Measurements from ENCODE around the gene DLG4. TPM values are rescaled to one million over a fixed set of nuclear protein-coding genes. Genes with fewer than 3 reads are reported as not detected.

Gene DLG4
- total and polyA plus RNA-seq, 2 donors (not counting 3 experiments of a cell fraction or from before 2014, with no cell fraction given) = 14.9 to 34.6 TPM

DNA sequence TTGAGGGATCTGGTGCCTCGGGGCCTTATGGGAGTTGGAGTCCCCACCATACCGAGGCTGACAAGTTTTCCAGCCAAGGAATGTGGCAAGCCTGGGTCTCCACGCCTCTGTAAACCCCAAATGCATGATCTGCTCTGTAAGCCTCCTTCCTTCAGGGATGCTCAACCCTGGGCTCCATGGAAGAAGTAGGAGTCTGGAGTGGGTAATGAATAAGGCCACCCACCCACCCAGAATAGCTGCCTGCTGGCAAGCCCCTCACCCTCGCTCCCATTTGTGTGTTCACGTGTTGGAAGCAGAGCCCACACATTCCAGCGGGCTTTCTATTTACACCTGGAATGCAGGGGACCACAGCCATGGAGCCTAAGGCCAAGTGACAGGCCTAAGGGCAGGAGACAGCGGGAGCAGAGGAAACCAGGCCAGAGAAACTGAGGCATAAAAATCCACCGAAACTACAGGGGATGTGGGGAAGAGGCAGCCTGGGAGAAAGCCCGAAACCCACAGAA, 4.4 kb downstream of the DLG4 start:
- Histone ChIP-seq H3K4me2 (ENCODE audit: insufficient read depth, low read length) (peak overlapping the region; percentile 50), H3K27me3 (ENCODE audit: control insufficient read depth in 2 of 2, insufficient read depth in 2 of 2, low read length in 2 of 2) (no peaks in the 10 kb centered on the region), H3K79me2 (ENCODE audit: control insufficient read depth, insufficient read depth, low read length) (peaks cover 20% of the 10 kb centered on the region), H2AFZ (ENCODE audit: low read depth, low read length) (no peak overlapping the region), H3K9me1 (replicated peaks; ENCODE audit: control insufficient read depth, extremely low read depth, insufficient read depth, low read length) (no peaks in the 10 kb centered on the region), H3K9ac (replicated peaks; ENCODE audit: extremely low read depth, insufficient read depth, low read length) (no peak overlapping the region), H3K4me1 (ENCODE audit: control insufficient read depth, extremely low read depth, insufficient read depth, low read length) (peaks cover 34% of the 10 kb centered on the region), H3K36me3 (ENCODE audit: control insufficient read depth in 2 of 2, extremely low read depth in 1 of 2, insufficient read depth in 2 of 2, low read length in 2 of 2) (no peaks in the 10 kb centered on the region), H4K20me1 (replicated peaks; ENCODE audit: control insufficient read depth, extremely low read depth, insufficient read depth, low read length) (no peaks in the 10 kb centered on the region), H3K4me3 (replicated peaks in 1 of 3; ENCODE audit: insufficient read depth in 1 of 3, low read depth in 1 of 3, low read length in 3 of 3) (no peak overlapping the region), H3K9me3 (replicated peaks; ENCODE audit: control insufficient read depth, insufficient read depth, low read length) (no peaks in the 10 kb centered on the region), H3K27ac (ENCODE audit: insufficient read depth, low read depth, low read length) (no peak overlapping the region)
- no peak for FAIRE-seq
- no peak for TF ChIP-seq JUN (IDR thresholded peaks at IDR 0.05; ENCODE audit: borderline replicate concordance, insufficient read depth, insufficient read length, low read depth)
- no peak for TF ChIP-seq MAX (IDR thresholded peaks at IDR 0.05; ENCODE audit: insufficient read depth, insufficient read length)
- TF ChIP-seq POLR2A (IDR thresholded peaks at IDR 0.05; ENCODE audit: low read depth, low read length) = no peak
- TF ChIP-seq POLR2AphosphoS5 (IDR thresholded peaks at IDR 0.05; ENCODE audit: insufficient read depth, low read depth, low read length) = no peak
- TF ChIP-seq MYC (IDR thresholded peaks at IDR 0.05; ENCODE audit: low read depth, low read length) = no peak
- TF ChIP-seq EZH2 (IDR thresholded peaks at IDR 0.05; ENCODE audit: borderline replicate concordance, low read depth, low read length, severe bottlenecking) = no peak
- no peak for TF ChIP-seq CTCF (IDR thresholded peaks at IDR 0.05; ENCODE audit: extremely low read depth in 1 of 2, insufficient read depth in 1 of 2, low read depth in 1 of 2, low read length in 2 of 2)
- intact Hi-C loops (cut with micrococcal nuclease) = loop anchor here (2.0 kb wide), 1 partner anchor 92 kb away; the partner anchor contains the start of gene EIF5A
- ChIA-PET CTCF (interaction anchor here (1.0 to 2.8 kb wide), 4 partner anchors 41 to 170 kb away, joined by 3 to 16 read pairs (median 4); no protein-coding TSS in a partner anchor), POLR2A (interaction anchor here (0.6 kb wide), 1 partner anchor 43 kb away, joined by 4 read pairs; no protein-coding TSS in a partner anchor)
- DNase-seq (ENCODE audit: low read depth, low spot score) = no peak
- dilution Hi-C loops (cut with MboI; ENCODE audit: extremely low pct_ligation_motif_present, low sequenced_read_pairs) = no loop called here
- no TSS peak for BruUV-seq (replicated peaks)

Data from endothelial cell of umbilical vein (primary cell).